Measurements from ENCODE around the gene NEURL4.
"Not testable (repeated sequence)": the region's sequence is repeated elsewhere in the genome, so short reads cannot be mapped to it uniquely, and the experiment has no call there.

The NEURL4 gene

GRCh38 chr17:7347630-7348477 lies 18.7 kb upstream of the NEURL4 start:
- no peak for DNase-seq (ENCODE audit: low read depth in 4 of 4, low spot score in 1 of 4)

- DNase-seq (ENCODE audit: low read depth in 4 of 4, low spot score in 1 of 4): no peak
Measured at GRCh38 chr17:7346761-7347614, 17.9 kb upstream of the NEURL4 start.

- DNase-seq (ENCODE audit: low read depth in 4 of 4, low spot score in 1 of 4): no peak
Measured at GRCh38 chr17:7343250-7343649, 14.1 kb upstream of the NEURL4 start.

GRCh38 chr17:7341842-7342241 lies 12.7 kb upstream of the NEURL4 start:
- DNase-seq (ENCODE audit: low read depth in 4 of 4, low spot score in 1 of 4): no peak

GRCh38 chr17:7340179-7340578 lies 11.0 kb upstream of the NEURL4 start:
- no peak for DNase-seq (ENCODE audit: low read depth in 4 of 4, low spot score in 1 of 4)

- not testable (repeated sequence) for DNase-seq (ENCODE audit: low read depth in 4 of 4, low spot score in 1 of 4)
Measured at GRCh38 chr17:7337600-7337999, 8.5 kb upstream of the NEURL4 start.

- DNase-seq (ENCODE audit: low read depth in 4 of 4, low spot score in 1 of 4): peak in 3 of 4 experiments; percentile 62 to 89 (median 81)
Measured at GRCh38 chr17:7336240-7337175, 7.4 kb upstream of the NEURL4 start, which contains the start of gene ACAP1. TSS of gene ACAP1 (plus strand) at chr17:7336529. CDS start at chr17:7336735, 206 bp downstream.

- not testable (repeated sequence) for DNase-seq (ENCODE audit: low read depth in 4 of 4, low spot score in 1 of 4)
Measured at GRCh38 chr17:7335765-7336164, 6.6 kb upstream of the NEURL4 start.

- DNase-seq (ENCODE audit: low read depth in 4 of 4, low spot score in 1 of 4): no peak
Measured at GRCh38 chr17:7334938-7335538, 5.9 kb upstream of the NEURL4 start.

GRCh38 chr17:7332600-7333069 lies 3.5 kb upstream of the NEURL4 start:
- DNase-seq (ENCODE audit: low read depth in 4 of 4, low spot score in 1 of 4): not testable (repeated sequence)

GRCh38 chr17:7332111-7332510 lies 3.0 kb upstream of the NEURL4 start:
- no peak for DNase-seq (ENCODE audit: low read depth in 4 of 4, low spot score in 1 of 4)

- no peak for DNase-seq (ENCODE audit: low read depth in 4 of 4, low spot score in 1 of 4)
Measured at GRCh38 chr17:7330638-7331015, 1.5 kb upstream of the NEURL4 start.

GRCh38 chr17:7329997-7330637 lies 982 bp upstream of the NEURL4 start:
- DNase-seq (ENCODE audit: low read depth in 4 of 4, low spot score in 1 of 4): peak in 3 of 4 experiments; percentile 64 to 75 (median 69)

- peak; percentile 84 to 95 (median 90) for DNase-seq (ENCODE audit: low read depth in 4 of 4, low spot score in 1 of 4)
Measured at GRCh38 chr17:7329374-7329996, 350 bp upstream of the NEURL4 start.

GRCh38 chr17:7328009-7328408 lies 1.1 kb downstream of the NEURL4 start:
- no peak for DNase-seq (ENCODE audit: low read depth in 4 of 4, low spot score in 1 of 4)

GRCh38 chr17:7327501-7327900 lies 1.6 kb downstream of the NEURL4 start:
- DNase-seq (ENCODE audit: low read depth in 4 of 4, low spot score in 1 of 4): no peak

GRCh38 chr17:7327056-7327455 lies 2.1 kb downstream of the NEURL4 start:
- no peak for DNase-seq (ENCODE audit: low read depth in 4 of 4, low spot score in 1 of 4)

- DNase-seq (ENCODE audit: low read depth in 4 of 4, low spot score in 1 of 4): no peak
Measured at GRCh38 chr17:7326186-7326585, 2.9 kb downstream of the NEURL4 start.

- no peak for DNase-seq (ENCODE audit: low read depth in 4 of 4, low spot score in 1 of 4)
Measured at GRCh38 chr17:7325031-7325528, 4.1 kb downstream of the NEURL4 start.

All from stimulated activated CD4-positive, alpha-beta T cell treated with anti-CD3 and anti-CD28 coated beads, Interleukin-1b, Interleukin-23, amount 100 ng/mL, for 24 hours (primary cell).